GM10248 (cell line): ENCODE data around the gene EXOC2.
"Not testable (repeated sequence)": the region's sequence is repeated elsewhere in the genome, so short reads cannot be mapped to it uniquely, and the experiment has no call there.

Source experiments
- CTCF ChIA-PET: fragments of 300-600 bp; sonication (Branson Sonifier 250); formaldehyde crosslinking; extraction: SDS; loops from one replicate; lab custom pipeline; 2021; ENCODE audit warnings: antibody characterized with exemption; lab: Yijun Ruan, JAX
- POLR2A ChIA-PET: fragments of 350-650 bp; sonication (Branson Sonifier 250); formaldehyde crosslinking; extraction: SDS; loops from one replicate; lab custom pipeline; 2020; ENCODE audit warnings: antibody characterized with exemption; lab: Yijun Ruan, JAX
- DNase-seq: peaks from one replicate; pipeline ENCODE4 v3.0.0; 2012; ENCODE audit errors: extremely low spot score
- CTCF ChIP-seq: IDR thresholded peaks from 2 replicates; pipeline ENCODE4 v1.5.1; 2012; ENCODE audit warnings: mild to moderate bottlenecking, low read depth; ENCODE audit errors: extremely low read depth, missing control alignments, control extremely low read depth

The EXOC2 gene

GRCh38 chr6:699319-699718, 6.4 kb upstream of the EXOC2 start:
- no peak for TF ChIP-seq CTCF
- DNase-seq = no peak
- CTCF ChIA-PET = interaction anchor here (1.7 kb wide), 1 partner anchor 737 kb away, joined by 3 read pairs; no protein-coding TSS in a partner anchor
- POLR2A ChIA-PET = no interaction called here

GRCh38 chr6:694431-695126, 1.6 kb upstream of the EXOC2 start:
- CTCF ChIA-PET = interaction anchor here (0.6 to 1.0 kb wide), 2 partner anchors 15 to 27 kb away, joined by 3 read pairs; no protein-coding TSS in a partner anchor
- DNase-seq, POLR2A ChIA-PET: not testable (repeated sequence)

GRCh38 chr6:693723-694009, 727 bp upstream of the EXOC2 start:
- TF ChIP-seq CTCF = no peak
- CTCF ChIA-PET = interaction anchor here (2.7 kb wide), 1 partner anchor 100 kb away, joined by 6 read pairs; no protein-coding TSS in a partner anchor
- DNase-seq = no peak
- POLR2A ChIA-PET = no interaction called here

GRCh38 chr6:692356-692851, 535 bp downstream of the EXOC2 start:
- peak; percentile 79 for DNase-seq
- ChIA-PET POLR2A (no interaction called here), CTCF (interaction anchor here (0.9 to 2.7 kb wide), 8 partner anchors 9 to 744 kb away, joined by 3 to 8 read pairs (median 3); no protein-coding TSS in a partner anchor)
- TF ChIP-seq CTCF = no peak

- CTCF ChIA-PET = interaction anchor here (0.7 to 1.2 kb wide), 5 partner anchors 9 to 53 kb away, joined by 3 to 5 read pairs (median 3); no protein-coding TSS in a partner anchor
- POLR2A ChIA-PET = no interaction called here
- DNase-seq = no peak
- no peak for TF ChIP-seq CTCF
Measured at GRCh38 chr6:689223-689622, 3.7 kb downstream of the EXOC2 start.

- DNase-seq = no peak
- ChIA-PET CTCF (interaction anchor here (1.8 kb wide), 1 partner anchor 35 kb away, joined by 4 read pairs; no protein-coding TSS in a partner anchor), POLR2A (no interaction called here)
- TF ChIP-seq CTCF = peak; percentile 26
Measured at GRCh38 chr6:686497-686896, 6.4 kb downstream of the EXOC2 start.
